Neural progenitor cell (in vitro differentiated cells): ENCODE data around the gene EOGT. TPM values are rescaled to one million over a fixed set of nuclear protein-coding genes. Genes with fewer than 3 reads are reported as not detected.

Experiments used
- DNase-seq: peaks from one replicate; pipeline ENCODE4 v3.0.0-alpha.2; 2016; ENCODE audit warnings: low spot score
- H2AFZ ChIP-seq: fragments of 200-600 bp; sonication (generic); replicated peaks from 2 replicates; pipeline ENCODE4 v1.6.1; 2016; ENCODE audit warnings: antibody characterized with exemption
- H3F3A ChIP-seq: fragments of 200-600 bp; sonication (generic); 2 replicates; pipeline ENCODE4 v1.6.1; 2016; ENCODE audit warnings: antibody characterized with exemption, low read depth
- H3K27ac ChIP-seq: fragments of 200-600 bp; sonication (generic); 2 replicates; pipeline ENCODE4 v1.5.1; 2016; ENCODE audit warnings: mild to moderate bottlenecking
- H3K27me3 ChIP-seq: fragments of 200-600 bp; sonication (generic); 2 replicates; pipeline ENCODE4 v1.6.1; 2016; ENCODE audit warnings: mild to moderate bottlenecking, moderate library complexity
- H3K36me3 ChIP-seq: fragments of 200-600 bp; sonication (generic); 2 replicates; pipeline ENCODE4 v1.5.1; 2016
- H3K4me1 ChIP-seq: fragments of 200-600 bp; sonication (generic); 2 replicates; pipeline ENCODE4 v1.6.1; 2016; ENCODE audit warnings: mixed run types
- H3K4me2 ChIP-seq: fragments of 200-600 bp; sonication (generic); 2 replicates; pipeline ENCODE4 v1.6.1; 2016
- H3K4me3 ChIP-seq: fragments of 200-600 bp; sonication (generic); 2 replicates; pipeline ENCODE4 v1.5.1; 2016
- H3K79me2 ChIP-seq: fragments of 200-600 bp; sonication (generic); 2 replicates; pipeline ENCODE4 v1.6.1; 2016; ENCODE audit warnings: low read depth
- H3K9ac ChIP-seq: fragments of 200-600 bp; sonication (generic); 2 replicates; pipeline ENCODE4 v1.6.1; 2016
- H3K9me3 ChIP-seq: fragments of 200-600 bp; sonication (generic); 2 replicates; pipeline ENCODE4 v1.5.1; 2016; ENCODE audit warnings: low read depth
- H4K20me1 ChIP-seq: fragments of 200-600 bp; sonication (generic); 2 replicates; pipeline ENCODE4 v1.6.1; 2016; ENCODE audit warnings: low read depth
- H3K27ac Mint-ChIP-seq: 3 replicates; pipeline ENCODE4 v1.8.0; 2021; ENCODE audit warnings: mixed read lengths
- H3K27me3 Mint-ChIP-seq: 2 replicates; pipeline ENCODE4 v1.8.0; 2022; ENCODE audit warnings: low read depth, mild to moderate bottlenecking, inconsistent platforms, moderate library complexity, mixed read lengths; ENCODE audit not compliant: insufficient read depth
- H3K36me3 Mint-ChIP-seq: 3 replicates; pipeline ENCODE4 v1.8.0; 2021; ENCODE audit warnings: mixed read lengths
- H3K4me1 Mint-ChIP-seq: 3 replicates; pipeline ENCODE4 v1.8.0; 2021; ENCODE audit warnings: mixed read lengths
- H3K4me3 Mint-ChIP-seq: 3 replicates; pipeline ENCODE4 v1.8.0; 2021; ENCODE audit warnings: mild to moderate bottlenecking, moderate library complexity, mixed read lengths
- H3K9me3 Mint-ChIP-seq: 3 replicates; pipeline ENCODE4 v1.8.0; 2020; ENCODE audit warnings: mixed read lengths
- CTCF ChIP-seq: fragments of 200-600 bp; sonication (generic); IDR thresholded peaks from 2 replicates; pipeline ENCODE4 v1.5.1; 2017; ENCODE audit warnings: antibody characterized with exemption, mild to moderate bottlenecking
- EZH2 ChIP-seq: fragments of 200-600 bp; sonication (generic); IDR thresholded peaks from 2 replicates; pipeline ENCODE4 v1.6.1; 2017; ENCODE audit warnings: antibody characterized with exemption, mild to moderate bottlenecking, moderate library complexity
- EZH2phosphoT487 ChIP-seq: fragments of 200-600 bp; sonication (generic); IDR thresholded peaks from 2 replicates; pipeline ENCODE4 v1.6.1; 2017; ENCODE audit warnings: antibody characterized with exemption
- total RNA-seq: library from RNA; depleted of rRNA; stranded (reverse); fragments of >200 nt; gene quantifications from 2 replicates; pipeline ENCODE4 v1.2.3, GENCODE V29; 2015; ENCODE audit warnings: low replicate concordance

Gene EOGT
- total RNA-seq, 1 donor from 2014 or later, result 2.5 TPM

GRCh38 chr3:68977486-68978167, 35.9 kb downstream of the EOGT start:
- no peak overlapping the region for H3K27ac Mint-ChIP-seq

GRCh38 chr3:68974711-68975110, 38.8 kb downstream of the EOGT start:
- Histone ChIP-seq H3K27ac (no peak overlapping the region), H3K4me2 (no peak overlapping the region), H3K9ac (no peak overlapping the region), H3K79me2 (no peaks in the 10 kb centered on the region), H3K27me3 (no peaks in the 10 kb centered on the region), H3K9me3 (no peaks in the 10 kb centered on the region), H3F3A (no peaks in the 10 kb centered on the region), H4K20me1 (no peaks in the 10 kb centered on the region), H3K36me3 (no peaks in the 10 kb centered on the region), H2AFZ (no peak overlapping the region), H3K4me1 (no peaks in the 10 kb centered on the region), H3K4me3 (no peak overlapping the region)
- no peak for DNase-seq
- TF ChIP-seq EZH2phosphoT487, result no peak
- no peak for TF ChIP-seq EZH2
- no peak overlapping the region for H3K27ac Mint-ChIP-seq
- H3K4me3 Mint-ChIP-seq, result no peak overlapping the region
- peaks cover 6% of the 10 kb centered on the region for H3K4me1 Mint-ChIP-seq
- no peaks in the 10 kb centered on the region for H3K27me3 Mint-ChIP-seq
- peaks cover 2% of the 10 kb centered on the region for H3K36me3 Mint-ChIP-seq
- H3K9me3 Mint-ChIP-seq, result no peaks in the 10 kb centered on the region

More at GRCh38 chr3:68977486-68978167, 35.9 kb downstream of the EOGT start:
- Histone ChIP-seq H3K9me3 (no peaks in the 10 kb centered on the region), H3K4me2 (no peak overlapping the region), H3K4me3 (no peak overlapping the region), H3K27me3 (no peaks in the 10 kb centered on the region), H3K27ac (no peak overlapping the region), H3F3A (no peaks in the 10 kb centered on the region), H2AFZ (no peak overlapping the region), H3K4me1 (no peaks in the 10 kb centered on the region), H3K9ac (no peak overlapping the region), H4K20me1 (no peaks in the 10 kb centered on the region), H3K36me3 (no peaks in the 10 kb centered on the region), H3K79me2 (no peaks in the 10 kb centered on the region)
- Mint-ChIP-seq H3K27me3 (no peaks in the 10 kb centered on the region), H3K4me1 (no peaks in the 10 kb centered on the region), H3K36me3 (peaks cover 3% of the 10 kb centered on the region), H3K4me3 (no peak overlapping the region), H3K9me3 (no peaks in the 10 kb centered on the region)
- DNase-seq, result no peak
- TF ChIP-seq EZH2phosphoT487 (no peak), EZH2 (no peak), CTCF (no peak)

- Histone ChIP-seq H3F3A (no peaks in the 10 kb centered on the region), H3K27me3 (no peaks in the 10 kb centered on the region), H4K20me1 (no peaks in the 10 kb centered on the region), H3K4me1 (no peaks in the 10 kb centered on the region), H3K9me3 (no peaks in the 10 kb centered on the region), H3K36me3 (no peaks in the 10 kb centered on the region), H3K9ac (no peak overlapping the region), H3K4me3 (no peak overlapping the region), H3K27ac (no peak overlapping the region), H3K4me2 (no peak overlapping the region), H3K79me2 (no peaks in the 10 kb centered on the region), H2AFZ (no peak overlapping the region)
- Mint-ChIP-seq H3K4me1 (peaks cover 6% of the 10 kb centered on the region), H3K4me3 (no peak overlapping the region), H3K36me3 (peaks cover 2% of the 10 kb centered on the region), H3K27me3 (peaks cover 2% of the 10 kb centered on the region), H3K27ac (no peak overlapping the region), H3K9me3 (no peaks in the 10 kb centered on the region)
- TF ChIP-seq CTCF (no peak), EZH2 (no peak), EZH2phosphoT487 (no peak)
- no peak for DNase-seq
Measured at GRCh38 chr3:68973639-68974038, 39.8 kb downstream of the EOGT start.

- DNase-seq, result peak; percentile 92
- Histone ChIP-seq H3K27ac (no peak overlapping the region), H3K36me3 (no peaks in the 10 kb centered on the region), H3K79me2 (no peaks in the 10 kb centered on the region), H3K9me3 (no peaks in the 10 kb centered on the region), H3K27me3 (no peaks in the 10 kb centered on the region), H4K20me1 (no peaks in the 10 kb centered on the region), H3K4me2 (no peak overlapping the region), H3F3A (no peaks in the 10 kb centered on the region), H3K4me3 (no peak overlapping the region), H2AFZ (no peak overlapping the region), H3K4me1 (no peaks in the 10 kb centered on the region), H3K9ac (no peak overlapping the region)
- H3K4me1 Mint-ChIP-seq, result peaks cover 6% of the 10 kb centered on the region
- H3K9me3 Mint-ChIP-seq, result no peaks in the 10 kb centered on the region
- H3K27ac Mint-ChIP-seq, result peak overlapping the region; percentile 51
- H3K27me3 Mint-ChIP-seq, result peaks cover 4% of the 10 kb centered on the region
- peaks cover under 1% of the 10 kb centered on the region for H3K36me3 Mint-ChIP-seq
- TF ChIP-seq CTCF (peak; percentile 87), EZH2phosphoT487 (no peak)
- H3K4me3 Mint-ChIP-seq, result no peak overlapping the region
Measured at GRCh38 chr3:68972358-68972979, 41.0 kb downstream of the EOGT start.
